ENCODE data around the gene FGFR3. TPM values are rescaled to one million over a fixed set of nuclear protein-coding genes. Genes with fewer than 3 reads are reported as not detected.

Gene FGFR3
- total and polyA plus RNA-seq, 2 of the 8 experiments (the other 6 are each of a cell fraction or from before 2014, with no cell fraction given), result 9.0 to 19.5 TPM

GRCh38 chr4:1798580-1799386, 5.7 kb downstream of the FGFR3 start:
- Histone ChIP-seq H2BK5ac (ENCODE audit: low read depth, low read length) (no peak overlapping the region), H2BK120ac (replicated peaks; ENCODE audit: low read depth, low read length) (no peak overlapping the region), H3K18ac (ENCODE audit: extremely low read depth, low read length) (no peak overlapping the region), H3K27ac (ENCODE audit: low read depth, low read length) (no peak overlapping the region), H3K56ac (replicated peaks; ENCODE audit: insufficient read length, low read depth, low read length) (no peak overlapping the region), H3K36me3 (ENCODE audit: control insufficient read depth in 2 of 4, insufficient read depth in 4 of 4, low read length in 3 of 4) (peaks cover 0 to 20% (median 8%) of the 10 kb centered on the region in 4 experiments; a peak in 3 of 8 replicates), H2BK12ac (ENCODE audit: low read depth, low read length) (no peak overlapping the region), H3K27me3 (replicated peaks in 1 of 4; ENCODE audit: control insufficient read depth in 3 of 4, extremely low read depth in 1 of 4, insufficient read depth in 3 of 4, low read length in 3 of 4) (peaks cover 0 to 22% (median 18%) of the 10 kb centered on the region in 4 experiments; a peak in 5 of 7 replicates), H3K23me2 (ENCODE audit: low read depth, low read length) (peaks cover 10% of the 10 kb centered on the region; the same call in 1 of the 2 replicates), H3K79me1 (ENCODE audit: low read depth, low read length) (peaks cover 10% of the 10 kb centered on the region; the same call in 1 of the 2 replicates), H4K5ac (ENCODE audit: insufficient read length, low read depth, low read length) (no peak overlapping the region), H3K23ac (ENCODE audit: insufficient read length) (no peak overlapping the region), H4K8ac (ENCODE audit: extremely low read depth, insufficient read depth, low read length) (no peak overlapping the region), H2AFZ (ENCODE audit: low read length) (no peak overlapping the region), H3K79me2 (ENCODE audit: control insufficient read depth in 1 of 2, insufficient read depth in 2 of 2, low read length in 2 of 2) (peaks cover 0 to 5% of the 10 kb centered on the region in 2 experiments; a peak in 1 of 4 replicates), H2BK20ac (ENCODE audit: low read length) (no peak overlapping the region), H2BK15ac (ENCODE audit: low read length) (no peak overlapping the region), H3K4me1 (replicated peaks in 1 of 4; ENCODE audit: control insufficient read depth in 3 of 4, insufficient read depth in 4 of 4, low read length in 3 of 4) (peaks cover 0 to 9% (median 4%) of the 10 kb centered on the region in 4 experiments; a peak in 6 of 7 replicates), H4K20me1 (replicated peaks in 1 of 2; ENCODE audit: control insufficient read depth in 1 of 2, insufficient read depth in 2 of 2, low read length in 2 of 2) (peaks cover 9 to 13% of the 10 kb centered on the region in 2 experiments), H3K9me3 (ENCODE audit: insufficient read depth in 2 of 2, low read depth in 1 of 2, low read length in 1 of 2) (no peaks in the 10 kb centered on the region), H4K91ac (replicated peaks; ENCODE audit: insufficient read length, low read length) (no peak overlapping the region), H3K4me3 (ENCODE audit: extremely low read depth in 1 of 4, insufficient read depth in 2 of 4, low read depth in 3 of 4, low read length in 4 of 4) (no peak overlapping the region), H3K4ac (replicated peaks; ENCODE audit: insufficient read length, low read depth, low read length) (no peak overlapping the region), H3K14ac (ENCODE audit: insufficient read length) (no peak overlapping the region), H3K9ac (replicated peaks in 1 of 4; ENCODE audit: extremely low read depth in 1 of 4, low read depth in 3 of 4, low read length in 3 of 4) (no peak overlapping the region), H3K4me2 (ENCODE audit: insufficient read depth in 1 of 2, low read depth in 2 of 2, low read length in 2 of 2) (no peak overlapping the region), H2AK5ac (ENCODE audit: low read depth, low read length) (no peak overlapping the region)
- POLR2A ChIA-PET (ENCODE audit: partially characterized antibody), result interaction anchor here (0.7 to 2.1 kb wide), 5 partner anchors 8 to 53 kb away, joined by 3 to 6 read pairs (median 3); no protein-coding TSS in a partner anchor
- CTCF ChIA-PET (ENCODE audit: partially characterized antibody), result interaction anchor here (1.0 to 71.2 kb wide), 5 partner anchors 10 to 69 kb away, joined by 3 to 2507 read pairs (median 4); no protein-coding TSS in a partner anchor
- DNase-seq (ENCODE audit: low read depth in 1 of 2, low spot score in 2 of 2) (no peak), FAIRE-seq (no peak)
- WGBS, 2 experiments (ENCODE audit: extremely low coverage in 1 of 2, insufficient coverage in 1 of 2, insufficient read length in 1 of 2, insufficient replicate concordance in 2 of 2, low coverage in 1 of 2, low lambda C conversion rate in 2 of 2, missing lambda C conversion rate in 1 of 2), result 89% methylated on average over 29 of the region's 30 CpGs; no CpG with 5 or more reads in 1 of the 2 experiments
- TF ChIP-seq POLR2AphosphoS5 (IDR thresholded peaks at IDR 0.05; ENCODE audit: low read depth, low read length) (no peak), SP4 (IDR thresholded peaks at IDR 0.05; ENCODE audit: low read length) (no peak), JUN (IDR thresholded peaks at IDR 0.05; ENCODE audit: low read depth, low read length) (no peak)

Measured in H1 (cell line).